K562 (cell line): Measurements from ENCODE around the gene CUX1. TPM values are rescaled to one million over a fixed set of nuclear protein-coding genes. Genes with fewer than 3 reads are reported as not detected.
"Not testable (repeated sequence)": the region's sequence is repeated elsewhere in the genome, so short reads cannot be mapped to it uniquely, and the experiment has no call there.

Experiments used
- ATAC-seq: fragments of 200-7000 bp; cut with Tn5 transposase; 3 replicates; pipeline ENCODE4 v1.9.1; 2020; ENCODE audit warnings: moderate library complexity
- BruUV-seq: library from RNA; stranded (reverse); fragments of 400-500 nt; replicated peaks from 2 replicates; lab custom pipeline; 2021; lab: Mats Ljungman, UMichigan
- CTCF ChIA-PET: fragments of 300-600 bp; formaldehyde crosslinking; extraction: SDS; loops from one replicate; lab custom pipeline; 2021; ENCODE audit warnings: low intra/inter-chr PET ratio; lab: Yijun Ruan, JAX
- POLR2A ChIA-PET: fragments of 300-600, 350-650 bp; sonication (Branson Sonifier 250); formaldehyde crosslinking; extraction: SDS; loops from one replicate; lab custom pipeline; 2021; ENCODE audit warnings: antibody characterized with exemption, inconsistent platforms; lab: Yijun Ruan, JAX
- DNase-seq, 4 experiments: peaks; one replicate each; pipeline versions ENCODE4 v3.0.0 to v3.0.0-alpha.2; 2011 to 2018; ENCODE audit warnings: low spot score in 3 of 4, mixed read lengths in 3 of 4; ENCODE audit errors: extremely low read depth in 1 of 4
- FAIRE-seq: peaks from 2 replicates; lab custom pipeline; 2011; peaks lifted over from hg19 to GRCh38; lab: Jason Lieb, UNC
- H2AFZ ChIP-seq: 2 replicates; pipeline ENCODE4 v1.6.0; 2011; ENCODE audit warnings: low read depth, low read length, control low read depth, inconsistent platforms
- H3K27ac ChIP-seq: fragments of 200-600 bp; 3 replicates; pipeline ENCODE4 v1.8.0; 2011; ENCODE audit warnings: low read depth, mild to moderate bottlenecking, control low read depth, inconsistent platforms, low read length, moderate library complexity, mixed read lengths; ENCODE audit errors: extremely low read depth
- H3K27me3 ChIP-seq, 2 experiments: fragments of 300-600 bp in 1 of 2; 2 replicates in 1 of 2; 3 replicates in 1 of 2; pipeline versions ENCODE4 v1.6.0 to v1.8.0; 2011; ENCODE audit warnings: inconsistent platforms in 2 of 2, low read length in 2 of 2, mild to moderate bottlenecking in 1 of 2, mixed read lengths in 1 of 2, moderate library complexity in 1 of 2; ENCODE audit not compliant: control insufficient read depth in 2 of 2, insufficient read depth in 2 of 2
- H3K36me3 ChIP-seq: fragments of 300-600 bp; 3 replicates; pipeline ENCODE4 v1.8.0; 2011; ENCODE audit warnings: mild to moderate bottlenecking, low read length, inconsistent platforms; ENCODE audit not compliant: control insufficient read depth, insufficient read depth
- H3K4me1 ChIP-seq, 2 experiments: fragments of 200-600 bp in 1 of 2; replicated peaks in 1 of 2; 2 replicates in 1 of 2; 3 replicates in 1 of 2; pipeline versions ENCODE4 v1.5.1 to v1.8.0; 2011; ENCODE audit warnings: inconsistent platforms in 2 of 2, low read length in 2 of 2, mild to moderate bottlenecking in 1 of 2, mixed read lengths in 1 of 2, moderate library complexity in 1 of 2; ENCODE audit not compliant: control insufficient read depth in 2 of 2, insufficient read depth in 2 of 2
- H3K4me2 ChIP-seq: 2 replicates; pipeline ENCODE4 v1.6.1; 2011; ENCODE audit warnings: low read length, control low read depth, inconsistent platforms, mixed read lengths; ENCODE audit not compliant: insufficient read depth
- H3K4me3 ChIP-seq: fragments of 200-600 bp; sonication (generic), shearing (Covaris generic); 2 replicates; pipeline ENCODE4 v1.5.1; 2016; ENCODE audit warnings: control low read depth, inconsistent platforms
- H3K79me2 ChIP-seq: fragments of 200-600 bp; 3 replicates; pipeline ENCODE4 v1.8.0; 2011; ENCODE audit warnings: low read length, inconsistent platforms; ENCODE audit not compliant: control insufficient read depth, insufficient read depth
- H3K9ac ChIP-seq, 2 experiments: 2 replicates each; pipeline versions ENCODE4 v1.6.0 to v1.6.1; 2011; ENCODE audit warnings: low read depth in 2 of 2, low read length in 2 of 2, control low read depth in 1 of 2, inconsistent platforms in 1 of 2, mild to moderate bottlenecking in 1 of 2, mixed read lengths in 1 of 2; ENCODE audit not compliant: insufficient read depth in 1 of 2
- H3K9me1 ChIP-seq: one replicate; pipeline ENCODE4 v1.6.0; 2011; ENCODE audit warnings: inconsistent platforms, mild to moderate bottlenecking, low read length, moderate library complexity; ENCODE audit not compliant: control insufficient read depth, insufficient read depth
- H3K9me3 ChIP-seq: replicated peaks from 2 replicates; pipeline ENCODE4 v1.5.1; 2011; ENCODE audit warnings: low read depth, low read length, inconsistent platforms; ENCODE audit not compliant: control insufficient read depth, insufficient read depth
- H4K20me1 ChIP-seq: replicated peaks from 2 replicates; pipeline ENCODE4 v1.6.1; 2011; ENCODE audit warnings: low read length, inconsistent platforms, mixed read lengths; ENCODE audit not compliant: control insufficient read depth, insufficient read depth
- ERF ChIP-seq: fragments of 450-650 bp; formaldehyde crosslinking; IDR thresholded peaks from 2 replicates; pipeline ENCODE4 v1.4.0; 2020; ENCODE audit warnings: mild to moderate bottlenecking, mixed read lengths
- HDAC1 ChIP-seq, 2 experiments: fragments of 450-650 bp; IDR thresholded peaks; 2 replicates each; pipeline ENCODE4 v1.6.1; 2016 to 2017; ENCODE audit warnings: inconsistent platforms in 1 of 2, mild to moderate bottlenecking in 1 of 2, moderate library complexity in 1 of 2
- KAT8 ChIP-seq: fragments of 450-650 bp; IDR thresholded peaks from 2 replicates; pipeline ENCODE4 v1.6.1; 2016; ENCODE audit warnings: low read depth, mild to moderate bottlenecking
- NFIC ChIP-seq: fragments of 450-650 bp; IDR thresholded peaks from 2 replicates; pipeline ENCODE4 v1.6.1; 2017; ENCODE audit warnings: mild to moderate bottlenecking, inconsistent platforms
- ZNF274 ChIP-seq: IDR thresholded peaks from 2 replicates; pipeline ENCODE4 v1.6.1; 2011; ENCODE audit warnings: low read depth, mild to moderate bottlenecking, low read length, moderate library complexity, borderline replicate concordance
- ZNF609 ChIP-seq: sonication (generic); formaldehyde crosslinking; IDR thresholded peaks from 2 replicates; pipeline ENCODE4 v1.8.1; 2023; ENCODE audit warnings: missing genetic modification reagents, mild to moderate bottlenecking, borderline replicate concordance
- WGBS: fragments of 100-300 bp; shearing (Covaris generic); methylation state at CpG from one replicate; pipeline ENCODE4 v1.1.6; 2016; ENCODE audit warnings: low coverage, mixed read lengths; ENCODE audit not compliant: insufficient coverage; ENCODE audit errors: missing lambda C conversion rate; 5-methylcytosine and 5-hydroxymethylcytosine counted together
- in situ Hi-C: fragments of 300-500 bp; cut with MboI; formaldehyde crosslinking; loops from 4 replicates; pipeline ENCODE4 v1.15.0; 2018; ENCODE audit warnings: inconsistent platforms, mixed read lengths
- intact Hi-C: fragments of 100-400 bp; cut with micrococcal nuclease; formaldehyde crosslinking; loops from 2 replicates; pipeline ENCODE4 v1.14.2; 2022
- polyA plus RNA-seq, 8 experiments: library from polyadenylated mRNA; depleted of rRNA in 4 of 8; stranded (reverse) in 5 of 8; unstranded in 3 of 8; fragments of >200 nt; fragmentation: Nextera tagmentation in 2 of 8; fragmentation: Illumina TruSeq in 1 of 8; extraction: Ambion mirVana in 2 of 8; extraction: Trizol in 1 of 8; gene quantifications; 2 replicates each; pipeline versions ENCODE4 v1.2.1 to v1.2.3, GENCODE V29; 2011 to 2014; ENCODE audit warnings: inconsistent platforms in 1 of 8, missing spikeins in 1 of 8
- total RNA-seq, 7 experiments: library from RNA; depleted of rRNA in 6 of 7; stranded (reverse); fragments of >200 nt in 6 of 7; fragmentation: Illumina TruSeq in 2 of 7; extraction: Trizol in 2 of 7; gene quantifications; 2 replicates each; pipeline versions ENCODE4 v1.2.1 to v1.2.3, GENCODE V29; 2011 to 2021; ENCODE audit warnings: low replicate concordance in 1 of 7

The CUX1 gene
- total and polyA plus RNA-seq, 9 of the 15 experiments (the other 6 are each of a cell fraction or from before 2014, with no cell fraction given) = 3.6 to 55.3 (median 25.2) TPM

- H3K4me2 ChIP-seq, DNase-seq, H3K9me1 ChIP-seq, H3K9me3 ChIP-seq, H3K4me3 ChIP-seq, H3K9ac ChIP-seq, ATAC-seq, CTCF ChIA-PET, BruUV-seq, in situ Hi-C loops, H3K27me3 ChIP-seq, intact Hi-C loops, H2AFZ ChIP-seq, H3K27ac ChIP-seq, FAIRE-seq: not testable (repeated sequence)
- peaks cover 99% of the 10 kb centered on the region for H3K79me2 ChIP-seq
- WGBS = 95% methylated on average over 6 of the region's 6 CpGs
- peaks cover 25% of the 10 kb centered on the region; the same call in 2 of the 3 replicates for H3K36me3 ChIP-seq
- POLR2A ChIA-PET = interaction anchor here (0.6 to 1.2 kb wide), 4 partner anchors 10 to 1108 kb away, joined by 3 read pairs; no protein-coding TSS in a partner anchor
- peaks cover 47% of the 10 kb centered on the region for H4K20me1 ChIP-seq
- H3K4me1 ChIP-seq = peaks cover 28% of the 10 kb centered on the region in 2 experiments
These were observed 5.2 kb downstream of the CUX1 start for GRCh38 chr7:101822632-101823031.

- POLR2A ChIA-PET = interaction anchor here (1.1 to 1.4 kb wide), 3 partner anchors 11 to 403 kb away, joined by 3 read pairs; no protein-coding TSS in a partner anchor
These were observed 5.7 kb downstream of the CUX1 start for GRCh38 chr7:101823096-101823495.

More at GRCh38 chr7:101823096-101823495, 5.7 kb downstream of the CUX1 start:
- intact Hi-C loops (no loop called here), in situ Hi-C loops (no loop called here)
- Histone ChIP-seq H3K4me3 (no peak overlapping the region), H3K4me2 (no peak overlapping the region), H3K9ac (no peak overlapping the region), H2AFZ (no peak overlapping the region), H4K20me1 (peaks cover 43% of the 10 kb centered on the region), H3K9me3 (no peaks in the 10 kb centered on the region), H3K9me1 (peaks cover 4% of the 10 kb centered on the region), H3K79me2 (peaks cover 99% of the 10 kb centered on the region), H3K4me1 (peaks cover 24 to 27% of the 10 kb centered on the region in 2 experiments), H3K27me3 (no peaks in the 10 kb centered on the region), H3K36me3 (peaks cover 27% of the 10 kb centered on the region; the same call in 2 of the 3 replicates), H3K27ac (no peak overlapping the region)
- CTCF ChIA-PET = no interaction called here
- no peak for FAIRE-seq
- BruUV-seq = no TSS peak
- ATAC-seq = no peak
- TF ChIP-seq ZNF274 (no peak), ZNF609 (CRISPR knock-in tag) (no peak), NFIC (peak; percentile 65), HDAC1 (IDR thresholded peaks at IDR 0.05) (no peak), KAT8 (no peak), ERF (no peak)
- WGBS = 89% methylated on average over 11 of the region's 11 CpGs
- no peak for DNase-seq
